Fibroblast of peridontal ligament (primary cell): Measurements from ENCODE around the gene SUMO1.
"Not testable (repeated sequence)": the region's sequence is repeated elsewhere in the genome, so short reads cannot be mapped to it uniquely, and the experiment has no call there.

Experiments
- DNase-seq: peaks from one replicate; pipeline ENCODE4 v3.0.0-alpha.2; 2010; ENCODE audit errors: extremely low read depth

SUMO1 gene

GRCh38 chr2:202238234-202239197 lies at the start of gene SUMO1:
Gene SUMO1, minus strand, starts transcription at chr2:202238597. Its CDS starts 146 bp downstream, at chr2:202238451.
- peak; percentile 82 for DNase-seq

GRCh38 chr2:202286595-202286994 lies 48.2 kb upstream of the SUMO1 start:
- DNase-seq, result no peak

GRCh38 chr2:202278944-202279343 lies 40.5 kb upstream of the SUMO1 start:
- DNase-seq, result peak; percentile 85

- peak; percentile 74 for DNase-seq
Measured at GRCh38 chr2:202278036-202278760, 39.8 kb upstream of the SUMO1 start.

- peak; percentile 75 for DNase-seq
Measured at GRCh38 chr2:202276078-202276720, 37.8 kb upstream of the SUMO1 start.

GRCh38 chr2:202270487-202270886 lies 32.1 kb upstream of the SUMO1 start:
- no peak for DNase-seq

GRCh38 chr2:202269585-202269984 lies 31.2 kb upstream of the SUMO1 start:
- peak; percentile 43 for DNase-seq

GRCh38 chr2:202267495-202267894 lies 29.1 kb upstream of the SUMO1 start:
- DNase-seq, result peak; percentile 24

- peak; percentile 96 for DNase-seq
Measured at GRCh38 chr2:202265467-202266277, 27.3 kb upstream of the SUMO1 start, which contains the start of gene NOP58. Gene NOP58, plus strand, starts transcription at chr2:202265763. Its CDS starts 179 bp downstream, at chr2:202265942.

GRCh38 chr2:202261531-202261930 lies 23.1 kb upstream of the SUMO1 start:
- peak; percentile 54 for DNase-seq

- DNase-seq, result no peak
Measured at GRCh38 chr2:202251494-202251893, 13.1 kb upstream of the SUMO1 start.

- DNase-seq, result no peak
Measured at GRCh38 chr2:202249521-202250253, 11.3 kb upstream of the SUMO1 start.

GRCh38 chr2:202247710-202248109 lies 9.3 kb upstream of the SUMO1 start:
- DNase-seq, result not testable (repeated sequence)

GRCh38 chr2:202237787-202238233 lies 587 bp downstream of the SUMO1 start:
- peak; percentile 51 for DNase-seq

GRCh38 chr2:202221873-202222272 lies 16.5 kb downstream of the SUMO1 start:
- DNase-seq, result peak; percentile 19

GRCh38 chr2:202215179-202215578 lies 23.2 kb downstream of the SUMO1 start:
- peak; percentile 86 for DNase-seq

- no peak for DNase-seq
Measured at GRCh38 chr2:202208526-202208925, 29.9 kb downstream of the SUMO1 start.

- DNase-seq, result no peak
Measured at GRCh38 chr2:202204855-202205254, 33.5 kb downstream of the SUMO1 start.

- no peak for DNase-seq
Measured at GRCh38 chr2:202203348-202203747, 35.0 kb downstream of the SUMO1 start.
